GM19025 (cell line): ENCODE results near the gene PTPN3.

Experiments used
- ATAC-seq: cut with Tn5 transposase; IDR thresholded peaks from one replicate; pipeline ENCODE4 v1.9.1; 2021; ENCODE audit warnings: mild to moderate bottlenecking, low read depth, moderate library complexity; ENCODE audit not compliant: unreplicated experiment

Gene PTPN3

DNA sequence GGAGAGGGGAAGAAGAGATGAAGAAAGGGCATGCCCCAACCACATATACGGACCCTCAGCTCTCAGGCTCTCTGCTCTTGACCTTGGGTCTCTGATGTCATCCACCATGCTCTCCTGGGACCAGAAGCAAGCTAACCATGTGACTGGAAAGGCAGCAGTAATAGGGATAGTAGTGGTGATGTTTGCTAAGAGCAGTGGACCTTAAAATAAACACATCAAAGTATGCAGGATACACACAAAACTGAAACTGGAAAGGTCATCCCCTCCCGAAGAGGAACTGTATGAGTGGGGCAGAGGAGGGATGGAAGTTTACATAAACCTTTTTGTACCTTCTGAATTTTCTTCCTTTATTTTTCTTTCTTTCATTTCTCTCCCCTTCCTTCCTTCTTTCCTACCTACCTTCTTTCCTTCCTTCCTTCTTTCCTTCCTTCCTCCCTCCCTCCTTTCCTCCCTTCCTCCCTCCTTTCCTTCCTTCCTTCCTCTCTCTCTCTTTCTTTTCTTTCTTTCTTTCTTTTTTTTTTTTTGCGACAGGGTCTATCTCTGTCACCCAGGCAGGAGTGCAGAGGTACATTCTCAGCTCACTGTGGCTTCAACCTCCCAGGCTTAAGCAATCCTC lies 8.1 kb upstream of the PTPN3 start:
- ATAC-seq = no peak

DNA sequence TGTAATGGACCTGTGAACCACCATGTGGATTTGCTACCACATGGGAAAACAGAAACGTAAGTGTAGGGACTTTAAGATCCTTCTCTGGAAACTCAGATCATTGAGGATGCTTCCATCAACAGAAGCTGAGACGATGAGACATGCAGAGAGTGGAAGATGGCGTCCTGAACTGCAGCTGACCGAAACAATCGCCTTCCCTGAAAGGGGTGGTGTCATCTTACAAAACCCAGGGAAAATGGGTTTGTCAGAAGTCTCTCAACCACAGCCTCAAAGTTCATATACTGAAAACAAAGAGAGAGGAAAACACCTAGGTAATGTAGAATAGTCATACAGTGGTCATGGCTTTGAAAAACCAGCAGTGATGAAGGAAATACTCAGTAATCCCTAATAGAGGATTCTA lies 6.6 kb upstream of the PTPN3 start:
- no peak for ATAC-seq

DNA sequence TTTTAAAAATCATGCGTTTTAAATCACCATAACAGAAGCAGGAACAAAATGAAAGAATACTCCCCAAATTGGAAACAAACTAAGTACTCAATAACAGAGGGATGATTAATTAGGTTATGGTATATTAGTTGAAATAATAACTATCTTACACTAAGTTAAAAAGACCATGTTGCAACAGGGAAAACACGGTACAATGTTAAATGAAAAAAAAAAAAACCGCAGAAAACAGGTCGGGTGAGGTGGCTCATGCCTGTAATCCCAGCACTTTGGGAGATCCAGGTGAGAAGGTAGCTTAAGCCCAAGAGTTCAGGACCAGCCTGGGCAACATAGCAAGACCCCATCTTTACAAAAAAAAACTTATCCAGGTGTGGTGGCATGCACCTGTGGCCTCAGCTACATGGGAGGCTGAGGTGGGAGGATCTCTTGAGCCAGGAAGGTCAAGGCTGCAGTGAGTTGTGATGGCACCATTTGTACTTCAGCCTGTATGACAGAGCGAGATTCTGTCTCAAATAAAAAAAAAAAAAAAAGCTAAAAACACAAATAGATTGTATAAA lies 2.4 kb upstream of the PTPN3 start:
- no peak for ATAC-seq

DNA sequence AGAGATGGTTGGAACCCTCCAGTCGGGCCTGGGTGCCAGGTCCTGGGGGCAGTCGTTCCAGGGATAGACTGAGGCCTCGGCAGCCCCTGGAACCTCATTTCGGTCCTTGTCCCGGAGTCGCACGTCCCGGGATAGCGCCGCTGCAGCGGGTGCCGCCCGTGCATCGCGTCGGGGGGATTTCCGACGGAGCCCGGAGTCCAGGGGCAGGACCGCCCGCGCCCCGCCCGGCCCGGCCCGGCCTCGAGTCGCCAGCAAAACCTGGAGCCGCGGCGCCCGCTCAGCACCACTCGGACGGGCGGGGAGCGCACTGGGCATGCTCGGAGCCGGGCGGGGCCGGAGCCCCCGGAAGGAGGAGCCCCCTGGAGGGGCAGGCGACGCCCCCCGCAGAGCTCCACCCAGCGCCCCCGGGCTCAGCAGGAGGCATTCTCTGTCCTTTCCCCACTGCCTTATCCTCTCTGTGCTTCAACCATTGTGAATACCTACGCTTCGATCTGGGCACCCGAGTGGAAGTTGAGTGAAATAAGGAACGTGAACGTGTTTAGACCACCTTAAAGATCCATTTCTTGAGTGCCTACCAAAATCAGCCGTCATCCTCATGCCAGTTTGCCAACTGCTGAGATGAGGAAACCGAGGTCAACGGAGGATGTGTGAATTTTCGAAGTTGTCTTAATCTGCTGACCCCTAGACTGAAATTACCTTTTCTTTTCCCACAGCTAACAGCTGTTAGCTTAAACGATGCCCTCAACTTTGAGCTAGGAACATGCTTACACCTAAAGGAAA lies 1.7 kb upstream of the PTPN3 start:
- no peak for ATAC-seq

DNA sequence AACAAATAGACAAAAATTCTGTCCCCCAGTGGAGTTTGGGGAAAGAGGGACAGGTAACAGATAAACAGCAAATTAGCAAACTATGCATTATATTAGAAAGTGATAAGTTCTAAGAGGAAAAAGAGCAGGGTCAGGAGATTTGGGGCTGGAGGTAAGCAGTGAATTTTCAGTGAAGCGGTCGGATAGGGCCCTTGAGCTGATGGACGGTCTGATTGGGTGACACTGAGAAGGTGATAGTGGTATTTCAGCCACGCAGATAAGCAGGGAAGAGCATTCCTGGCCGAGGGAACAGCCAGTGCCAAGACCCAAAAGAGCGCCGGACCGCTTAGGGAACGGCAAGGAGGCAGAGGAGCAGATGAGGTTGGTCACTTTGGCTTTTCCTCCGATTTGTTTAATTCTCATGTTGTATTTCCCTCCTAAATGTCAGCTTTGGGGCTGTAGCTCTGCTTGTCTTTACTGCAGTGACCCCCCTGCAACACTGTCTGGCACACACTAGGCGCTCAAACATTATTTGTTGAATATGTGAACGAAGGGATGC lies 1.1 kb upstream of the PTPN3 start:
- ATAC-seq = no peak

DNA sequence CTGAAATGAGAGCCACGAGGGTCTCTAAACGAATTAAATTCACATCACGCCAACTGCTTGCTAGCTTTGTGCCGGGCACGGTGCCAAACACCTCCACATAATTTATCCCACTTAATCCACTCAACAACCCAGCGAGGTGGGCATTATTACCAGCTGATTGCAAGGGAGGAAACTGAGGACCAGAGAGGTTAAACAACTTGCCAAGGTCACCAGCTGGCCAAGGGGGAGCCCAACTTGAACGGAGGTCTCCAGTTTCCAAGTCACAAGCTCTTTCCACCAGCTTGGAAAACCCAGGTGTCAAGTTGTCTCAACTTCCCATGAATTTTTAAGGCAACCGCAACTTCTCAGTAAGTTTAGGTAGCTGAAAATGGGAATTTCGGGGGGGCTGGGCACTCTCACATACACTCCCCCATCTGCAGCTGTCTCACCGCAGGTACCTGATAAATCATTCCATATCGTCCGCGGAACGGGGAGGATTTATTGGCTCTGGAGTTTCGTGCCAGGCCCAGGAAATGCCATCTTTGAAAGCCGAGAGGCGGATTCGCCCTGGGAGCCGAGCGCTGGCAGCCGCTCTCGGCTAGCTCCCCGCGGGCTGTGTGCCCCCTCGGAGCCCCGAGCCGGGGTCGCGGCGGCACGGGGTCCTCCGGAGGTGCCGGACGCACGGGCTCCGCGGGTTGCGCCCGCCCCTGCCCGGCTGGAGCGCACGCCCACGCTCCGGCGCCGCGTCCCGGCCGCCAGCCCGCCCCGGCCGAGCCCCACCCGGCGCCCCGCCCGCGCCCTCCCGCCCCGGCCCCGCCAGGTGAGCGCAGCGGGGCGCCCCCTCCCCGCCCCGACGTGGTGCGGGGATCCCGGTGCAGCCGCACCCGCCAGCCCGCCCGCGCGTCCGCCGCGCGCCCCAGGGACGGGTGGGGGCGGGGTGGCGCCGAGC lies 617 bp downstream of the PTPN3 start:
- no peak for ATAC-seq

DNA sequence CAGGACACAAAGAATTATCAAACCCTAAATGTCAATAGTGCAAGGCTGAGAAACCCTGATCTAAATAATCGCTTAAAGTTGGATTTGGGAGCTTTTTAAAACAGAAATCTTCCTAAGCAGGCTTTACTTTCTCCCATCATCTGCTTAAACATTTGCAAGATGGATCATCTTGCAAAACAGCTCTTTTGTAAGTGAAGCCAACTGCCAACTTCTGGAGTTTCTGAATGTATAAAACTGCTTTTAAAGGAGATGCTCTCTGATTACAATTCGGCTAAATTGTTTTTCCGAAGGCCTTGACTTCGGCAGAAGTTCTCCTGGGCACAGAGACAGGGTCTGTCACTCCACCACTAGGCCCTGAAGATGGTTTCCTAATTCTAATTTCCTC lies 1.3 kb downstream of the PTPN3 start:
- ATAC-seq = no peak

DNA sequence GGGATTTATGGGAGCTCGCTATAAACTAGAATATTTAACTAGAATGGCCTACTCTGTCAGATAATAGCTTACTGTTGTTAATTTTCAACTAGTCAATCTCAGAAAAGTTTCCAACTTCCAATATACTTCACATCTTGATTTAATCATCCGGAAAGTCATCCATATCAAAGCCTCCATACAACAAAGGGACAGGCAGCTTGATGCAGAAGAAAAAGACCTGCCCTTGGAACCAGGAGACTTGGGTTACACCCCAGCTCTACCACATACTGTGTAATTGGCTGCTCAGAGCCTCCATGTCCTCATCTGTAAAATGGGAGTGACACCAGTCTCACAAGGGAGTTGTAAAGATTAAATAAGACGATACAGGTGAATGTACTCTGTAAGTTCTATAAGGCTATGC lies 1.9 kb downstream of the PTPN3 start:
- no peak for ATAC-seq

DNA sequence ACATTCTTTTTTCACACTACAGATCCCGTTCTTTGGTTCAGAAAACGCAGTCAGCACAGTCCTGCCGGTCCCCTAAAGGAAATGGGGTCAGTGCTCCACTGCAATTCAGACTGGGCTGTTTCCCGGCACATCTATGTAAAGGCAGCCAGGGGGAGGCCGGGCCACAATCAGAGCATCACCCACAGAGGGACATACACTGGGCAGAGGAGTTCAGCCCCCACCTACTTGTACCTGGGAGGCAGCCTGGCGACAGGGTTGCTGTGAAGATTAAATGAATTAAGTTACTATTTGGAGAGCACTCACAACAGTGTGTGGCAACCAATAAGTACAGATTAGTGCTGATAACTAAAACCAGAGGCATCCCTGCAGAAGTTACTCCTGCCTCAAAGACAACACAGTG lies 4.5 kb downstream of the PTPN3 start:
- no peak for ATAC-seq

DNA sequence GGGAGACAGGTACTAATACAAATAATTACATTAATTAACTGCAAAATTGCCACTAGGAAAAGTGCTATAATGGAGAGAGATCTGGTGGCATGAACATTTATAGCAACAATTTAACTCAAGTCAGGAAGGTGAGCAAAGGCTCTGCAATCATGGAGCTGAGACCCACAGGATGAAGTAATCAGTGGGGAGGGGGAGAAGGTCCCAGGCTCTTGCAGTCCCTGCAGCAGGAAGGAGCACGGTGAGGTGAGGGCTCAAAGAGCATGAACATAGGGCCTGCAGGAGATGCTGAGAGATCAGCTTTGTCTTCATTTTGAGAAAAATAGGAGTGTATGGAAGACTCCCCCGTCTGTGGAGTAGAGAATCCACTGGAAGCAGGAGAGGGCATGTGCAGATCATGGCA lies 6.5 kb downstream of the PTPN3 start:
- ATAC-seq = no peak

DNA sequence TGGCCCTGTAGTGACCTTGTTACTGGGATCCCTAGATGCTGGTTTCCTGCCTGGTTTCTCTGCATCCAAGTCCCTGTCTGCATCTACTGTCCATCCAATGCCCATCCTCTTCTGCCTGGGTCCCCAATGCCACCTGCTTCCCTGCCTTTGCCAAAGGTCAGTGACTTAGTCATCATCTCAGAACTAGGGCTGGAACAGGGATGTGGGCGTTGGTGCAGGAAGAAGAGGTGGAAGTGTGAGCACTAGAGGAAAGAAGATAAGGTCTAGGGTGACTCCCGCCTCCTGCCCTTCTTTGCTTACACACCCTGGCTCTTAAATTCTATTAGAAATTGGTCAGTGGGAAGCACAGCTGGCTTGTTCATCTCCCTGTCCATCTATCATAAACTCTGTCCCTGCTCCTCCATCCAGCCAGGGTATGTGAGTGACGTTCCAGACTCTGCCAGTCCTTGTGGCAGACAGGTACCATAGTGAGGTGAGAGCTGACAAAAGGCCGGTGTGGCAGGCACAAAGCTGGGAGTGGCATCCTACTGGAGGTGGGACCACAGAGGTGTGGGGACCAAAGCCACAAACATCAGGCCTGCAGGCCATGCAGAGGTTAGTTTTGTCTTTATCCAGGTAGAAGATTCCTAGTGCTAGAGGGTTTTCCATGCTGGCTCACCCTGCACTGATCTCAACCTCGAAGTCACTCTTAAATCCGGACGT lies 9.2 kb downstream of the PTPN3 start:
- no peak for ATAC-seq

DNA sequence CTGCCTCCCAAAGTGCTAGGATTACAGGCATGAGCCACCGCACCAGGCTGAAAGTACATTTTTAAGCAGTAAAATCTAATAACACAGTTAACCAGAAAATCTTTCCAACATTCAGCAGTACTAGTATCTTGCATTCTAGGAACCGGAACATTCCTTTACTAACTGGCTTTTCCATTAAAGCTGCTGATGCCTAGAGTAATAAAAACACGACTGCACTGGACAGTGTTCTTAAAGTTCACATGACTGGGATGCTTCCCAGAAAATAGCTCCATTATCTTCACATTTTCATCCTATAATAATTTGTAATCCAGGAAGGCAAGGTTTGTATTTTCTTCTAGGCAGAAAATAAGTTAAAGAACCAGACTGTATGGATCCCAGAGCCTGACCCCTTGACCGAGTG lies 9.8 kb downstream of the PTPN3 start:
- ATAC-seq = no peak

DNA sequence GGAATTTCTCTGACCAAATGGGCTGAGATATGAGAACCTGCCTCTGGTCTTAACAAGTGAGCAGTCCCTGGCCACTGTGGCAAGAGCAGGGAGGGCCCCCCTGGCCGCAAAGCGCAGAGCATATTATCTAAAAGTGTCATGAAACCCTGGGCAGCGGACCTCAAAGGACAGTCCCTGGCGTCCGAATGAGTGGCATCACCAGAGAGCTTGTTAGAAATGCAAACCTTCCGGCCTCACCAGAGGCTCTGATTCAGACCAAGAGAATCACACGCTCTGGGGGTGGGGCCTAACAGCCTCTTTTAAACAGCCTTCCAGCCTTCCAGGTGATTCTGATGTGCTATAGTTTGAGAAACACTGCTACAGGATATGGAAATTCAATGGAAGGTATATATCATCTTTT lies 10.9 kb downstream of the PTPN3 start:
- no peak for ATAC-seq

DNA sequence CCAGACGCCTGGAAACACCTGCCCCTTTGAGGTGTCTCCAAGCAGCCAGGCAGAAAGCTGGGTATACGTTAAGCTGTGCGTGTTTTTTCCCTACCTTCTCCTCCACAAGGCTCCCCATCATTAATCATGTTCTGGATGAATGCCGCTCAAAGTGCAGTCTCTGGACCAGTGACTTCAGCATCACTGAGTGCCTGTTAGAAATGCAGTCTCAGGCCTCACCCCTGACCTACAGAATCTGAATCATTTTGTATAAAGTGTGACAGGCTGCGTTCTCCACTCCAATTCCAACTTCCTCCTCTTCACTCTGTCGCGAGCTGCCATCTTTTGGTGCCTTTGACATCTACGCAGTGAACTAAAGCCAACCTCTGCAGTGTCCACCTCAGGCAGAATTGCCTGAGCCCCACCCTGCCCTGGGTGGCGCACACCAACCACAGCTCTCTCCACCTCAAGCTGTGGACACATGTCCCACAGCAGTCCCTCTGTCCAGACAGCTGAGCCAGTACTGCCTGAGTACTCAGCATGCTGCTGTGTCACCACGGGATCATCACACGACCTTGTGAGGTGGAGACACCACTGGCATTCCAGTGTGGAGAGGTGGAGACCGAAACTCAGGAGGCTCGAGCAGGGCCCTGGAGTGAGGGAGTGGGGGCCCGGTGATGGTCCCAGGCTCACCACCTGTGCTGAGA lies 14.2 kb downstream of the PTPN3 start:
- no peak for ATAC-seq

DNA sequence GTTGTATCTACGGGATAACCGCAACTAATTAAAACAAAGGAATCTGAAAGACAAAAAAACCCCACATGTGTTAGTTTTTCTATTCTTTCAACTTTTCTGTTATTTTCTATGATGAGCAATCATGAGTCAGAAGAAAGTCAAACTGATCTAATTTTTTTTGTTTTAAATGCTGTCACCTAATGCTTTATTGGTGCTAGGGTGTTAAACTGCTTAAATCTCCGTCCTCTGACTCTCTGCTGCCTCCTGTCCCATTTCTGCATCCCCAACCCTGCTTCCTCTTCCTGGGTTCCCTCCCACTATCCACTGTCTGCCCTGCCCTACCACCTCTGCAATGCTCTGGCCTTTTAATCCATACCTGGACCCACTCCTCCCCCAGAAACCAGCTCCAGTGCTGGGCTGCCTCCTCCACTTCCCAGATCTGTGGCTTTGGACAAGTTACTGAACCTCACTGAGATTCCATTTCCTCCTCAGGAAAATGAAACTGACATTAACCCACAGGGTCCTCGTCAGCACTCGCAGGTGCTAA lies 15.7 kb downstream of the PTPN3 start:
- no peak for ATAC-seq

DNA sequence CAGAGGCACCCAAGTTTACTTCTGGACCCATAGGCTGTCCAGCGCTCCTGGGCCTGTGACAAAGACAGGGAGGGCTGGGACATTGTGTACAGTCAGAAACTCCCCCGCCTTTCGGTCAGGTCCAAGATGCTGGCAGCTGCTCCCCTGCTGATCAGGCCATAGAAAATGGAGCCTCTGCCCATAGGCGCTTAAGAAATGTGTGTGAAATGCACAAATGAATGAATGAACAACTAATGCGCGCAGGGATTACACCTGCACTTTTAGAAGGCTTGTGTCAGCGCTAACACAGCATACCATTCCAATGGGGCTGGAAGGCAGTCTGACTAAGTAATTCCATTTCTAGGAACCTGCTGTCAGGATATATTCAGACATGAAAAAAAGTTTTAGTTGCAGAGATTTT lies 16.3 kb downstream of the PTPN3 start:
- no peak for ATAC-seq

DNA sequence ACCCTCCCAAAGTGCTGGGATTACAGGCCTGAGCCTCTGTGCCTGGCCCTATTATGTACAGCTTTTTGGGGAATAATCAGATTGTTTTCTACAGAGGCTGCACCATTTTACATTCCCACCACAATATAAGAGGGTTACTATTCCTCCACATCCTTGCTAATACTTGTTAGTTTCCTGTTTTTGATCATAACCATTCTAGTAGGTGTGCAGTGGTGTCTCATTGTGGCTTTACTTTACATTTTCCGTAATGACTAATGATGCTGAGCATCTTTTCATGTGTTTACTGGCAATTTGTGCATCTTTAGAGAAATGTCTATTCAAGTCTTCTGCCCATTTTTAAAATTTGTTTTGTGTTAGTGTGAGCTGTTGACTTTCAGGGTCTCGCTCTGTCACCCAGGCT lies 18.3 kb downstream of the PTPN3 start:
- no peak for ATAC-seq

DNA sequence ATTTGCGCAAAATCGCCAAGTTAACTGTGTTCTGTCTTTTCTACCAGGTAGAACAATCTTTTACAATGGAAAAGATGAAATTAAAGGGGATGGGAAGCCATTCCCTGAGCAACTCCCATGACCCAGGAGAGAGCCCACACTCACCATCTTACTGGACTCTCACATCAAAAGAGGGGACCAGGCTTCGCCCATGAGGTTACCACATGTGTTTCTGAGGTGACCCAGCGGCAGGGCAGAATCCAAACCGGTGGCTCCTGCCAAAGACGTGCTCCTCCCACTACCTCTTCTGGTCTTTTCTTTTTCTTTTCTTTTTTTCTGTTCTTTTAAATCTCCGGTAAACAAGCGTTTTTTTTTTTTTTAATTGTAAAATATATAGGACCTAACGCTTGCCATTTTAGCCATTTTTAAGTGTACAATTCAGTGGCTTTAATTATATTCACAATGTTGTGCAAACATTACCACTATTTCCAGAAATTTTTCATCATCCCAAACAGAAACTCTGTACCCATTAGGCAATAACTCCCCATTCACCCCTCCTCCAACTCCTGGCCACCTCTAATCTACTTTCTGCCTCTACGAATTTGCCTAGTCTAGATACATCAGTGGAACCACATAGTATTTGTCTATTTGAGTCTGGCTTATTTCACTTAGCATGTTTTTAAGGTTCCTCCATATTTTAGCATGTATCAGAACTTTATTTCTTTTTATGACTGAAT lies 19.3 kb downstream of the PTPN3 start:
- ATAC-seq = no peak

DNA sequence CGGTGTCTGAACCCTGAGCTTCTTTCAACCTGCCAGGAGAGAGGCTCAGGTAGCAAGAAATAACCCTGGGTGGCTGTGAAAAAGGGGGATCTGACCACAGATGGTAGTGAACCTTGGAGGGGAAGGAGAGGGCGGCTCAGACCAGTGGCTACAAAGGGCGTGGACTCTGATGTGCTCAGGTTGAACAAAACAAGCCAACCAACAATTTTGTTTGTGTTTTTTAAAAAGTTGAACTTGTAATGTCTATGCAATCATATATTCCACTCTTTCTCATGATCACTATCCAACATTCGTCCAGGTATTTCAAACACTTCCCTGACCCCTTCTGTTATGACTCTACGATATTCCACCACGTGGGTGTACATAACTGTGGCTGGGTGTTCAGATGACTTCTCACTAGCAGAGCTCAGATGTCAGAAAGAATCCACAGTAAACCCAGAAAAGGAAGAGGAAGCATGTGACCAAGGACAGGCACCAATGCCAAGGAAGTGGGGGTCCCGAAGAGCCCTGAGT lies 20.0 kb downstream of the PTPN3 start:
- ATAC-seq = no peak
